ENCODE data around the gene ABCC6. TPM values are rescaled to one million over a fixed set of nuclear protein-coding genes. Genes with fewer than 3 reads are reported as not detected.

ABCC6 gene
- total RNA-seq, 1 donor from 2014 or later: 0.07 TPM

- intact Hi-C loops (cut with micrococcal nuclease): no loop called here
Measured at GRCh38 chr16:16143931-16144330, 79.4 kb downstream of the ABCC6 start.

GRCh38 chr16:16143038-16143763 lies 80.1 kb downstream of the ABCC6 start:
- intact Hi-C loops (cut with micrococcal nuclease): no loop called here

DNA sequence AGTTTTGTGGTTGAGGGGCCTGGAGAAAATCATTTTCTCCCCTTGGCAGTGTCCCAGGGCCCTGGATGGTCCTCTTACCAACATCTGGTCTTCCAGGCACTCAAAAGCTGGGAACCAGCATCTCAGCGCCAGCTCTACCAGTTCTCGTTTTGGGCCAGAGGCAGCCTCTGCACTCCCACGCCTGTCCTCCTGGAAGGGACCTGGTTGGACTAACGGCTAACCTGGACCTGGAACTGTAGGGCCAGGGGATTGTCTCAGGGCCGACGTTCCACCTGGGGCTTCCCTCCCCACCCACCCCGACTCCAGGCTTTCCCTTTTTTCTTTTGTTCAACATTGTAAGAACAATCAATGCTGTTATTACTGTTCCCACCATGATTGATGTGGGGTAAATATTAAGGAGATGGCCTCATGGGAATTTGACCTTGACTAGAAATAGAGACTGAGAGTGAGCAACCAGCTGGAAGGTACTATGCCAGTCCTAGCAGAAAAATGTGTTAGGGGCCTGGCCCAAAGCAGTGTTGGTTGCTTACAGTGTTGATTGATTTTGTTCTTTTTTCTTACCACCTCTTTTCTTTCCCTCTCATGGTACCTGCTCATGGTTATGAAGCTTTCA lies 81.4 kb downstream of the ABCC6 start:
- intact Hi-C loops (cut with micrococcal nuclease): no loop called here

DNA sequence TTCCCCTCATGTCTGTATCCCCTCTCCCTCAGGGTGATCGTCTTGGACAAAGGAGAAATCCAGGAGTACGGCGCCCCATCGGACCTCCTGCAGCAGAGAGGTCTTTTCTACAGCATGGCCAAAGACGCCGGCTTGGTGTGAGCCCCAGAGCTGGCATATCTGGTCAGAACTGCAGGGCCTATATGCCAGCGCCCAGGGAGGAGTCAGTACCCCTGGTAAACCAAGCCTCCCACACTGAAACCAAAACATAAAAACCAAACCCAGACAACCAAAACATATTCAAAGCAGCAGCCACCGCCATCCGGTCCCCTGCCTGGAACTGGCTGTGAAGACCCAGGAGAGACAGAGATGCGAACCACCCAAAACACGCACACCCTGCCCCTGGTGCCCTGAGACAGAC lies 82.2 kb downstream of the ABCC6 start:
- intact Hi-C loops (cut with micrococcal nuclease): no loop called here

- intact Hi-C loops (cut with micrococcal nuclease): no loop called here
Measured at GRCh38 chr16:16140537-16140936, 82.8 kb downstream of the ABCC6 start.

- intact Hi-C loops (cut with micrococcal nuclease): no loop called here
Measured at GRCh38 chr16:16139806-16140205, 83.5 kb downstream of the ABCC6 start.

DNA sequence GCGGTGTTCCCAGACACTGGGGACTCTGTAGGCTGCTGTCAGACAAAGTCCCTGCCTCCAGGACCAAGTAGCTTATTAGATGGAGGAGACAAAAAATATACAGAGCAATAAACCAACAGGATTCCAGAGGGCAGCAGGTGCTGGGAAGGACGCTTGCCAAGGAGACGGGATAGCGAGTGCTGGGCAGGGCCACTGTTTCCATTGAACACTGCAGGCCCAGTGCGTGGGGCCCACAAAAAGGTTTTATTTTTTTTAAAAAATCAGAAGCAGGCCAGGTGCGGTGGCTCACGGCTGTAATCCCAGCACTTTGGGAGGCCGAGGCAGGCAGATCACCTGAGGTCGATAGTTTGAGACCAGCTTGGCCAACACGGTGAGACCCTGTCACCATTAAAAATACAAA lies 84.2 kb downstream of the ABCC6 start:
- intact Hi-C loops (cut with micrococcal nuclease): no loop called here

DNA sequence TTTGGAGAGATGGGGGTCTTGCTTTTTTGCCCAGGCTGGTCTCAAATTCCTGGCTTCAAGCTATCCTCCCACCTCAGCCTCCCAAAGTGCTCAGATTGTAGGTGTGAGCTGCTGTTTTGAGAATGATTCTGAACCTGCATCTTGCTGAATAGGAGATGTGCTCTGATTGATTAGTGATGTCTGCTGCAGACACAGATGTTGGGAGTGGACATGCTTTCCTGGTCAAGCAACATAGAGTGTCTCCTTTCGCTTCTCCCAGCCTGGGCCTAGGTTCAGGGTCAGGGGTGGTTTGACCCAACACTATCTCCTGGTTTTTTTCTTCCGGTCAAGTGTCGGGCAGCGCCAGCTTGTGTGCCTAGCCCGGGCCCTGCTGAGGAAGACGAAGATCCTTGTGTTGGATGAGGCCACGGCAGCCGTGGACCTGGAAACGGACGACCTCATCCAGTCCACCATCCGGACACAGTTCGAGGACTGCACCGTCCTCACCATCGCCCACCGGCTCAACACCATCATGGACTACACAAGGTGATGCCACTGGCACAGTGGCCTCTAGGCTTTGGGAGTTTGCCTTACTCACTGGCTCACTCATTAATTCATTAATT lies 85.2 kb downstream of the ABCC6 start:
- intact Hi-C loops (cut with micrococcal nuclease): no loop called here

GRCh38 chr16:16137110-16137509 lies 86.2 kb downstream of the ABCC6 start:
- intact Hi-C loops (cut with micrococcal nuclease): no loop called here

GRCh38 chr16:16136588-16136987 lies 86.7 kb downstream of the ABCC6 start:
- intact Hi-C loops (cut with micrococcal nuclease): no loop called here

DNA sequence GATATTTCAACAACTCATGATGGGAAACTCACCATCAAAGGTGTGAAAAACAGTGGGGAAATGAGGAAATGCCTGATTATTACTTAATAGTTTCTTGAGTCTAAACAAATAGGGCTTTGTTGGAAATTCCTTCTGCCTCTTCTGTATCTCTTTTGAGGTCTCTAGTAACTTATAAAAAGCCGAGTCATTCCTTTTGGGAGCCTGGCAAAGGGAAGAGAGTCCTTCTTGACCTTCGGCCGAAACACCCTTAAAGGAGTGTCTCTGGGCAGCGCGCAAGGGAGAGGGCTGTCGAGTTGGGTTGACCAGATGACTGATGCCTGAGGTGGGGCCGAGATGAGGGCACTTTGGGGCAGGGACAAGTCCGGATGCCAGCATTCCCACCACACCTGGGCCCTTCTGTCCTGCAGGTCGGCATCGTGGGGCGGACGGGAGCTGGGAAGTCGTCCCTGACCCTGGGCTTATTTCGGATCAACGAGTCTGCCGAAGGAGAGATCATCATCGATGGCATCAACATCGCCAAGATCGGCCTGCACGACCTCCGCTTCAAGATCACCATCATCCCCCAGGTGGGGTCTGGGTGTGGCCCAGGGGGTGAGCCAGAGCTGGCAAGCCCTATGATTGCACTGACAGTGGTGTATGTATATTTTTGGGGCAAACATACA lies 89.2 kb downstream of the ABCC6 start:
- intact Hi-C loops (cut with micrococcal nuclease): no loop called here

GRCh38 chr16:16131659-16132058 lies 91.6 kb downstream of the ABCC6 start:
- intact Hi-C loops (cut with micrococcal nuclease): no loop called here

DNA sequence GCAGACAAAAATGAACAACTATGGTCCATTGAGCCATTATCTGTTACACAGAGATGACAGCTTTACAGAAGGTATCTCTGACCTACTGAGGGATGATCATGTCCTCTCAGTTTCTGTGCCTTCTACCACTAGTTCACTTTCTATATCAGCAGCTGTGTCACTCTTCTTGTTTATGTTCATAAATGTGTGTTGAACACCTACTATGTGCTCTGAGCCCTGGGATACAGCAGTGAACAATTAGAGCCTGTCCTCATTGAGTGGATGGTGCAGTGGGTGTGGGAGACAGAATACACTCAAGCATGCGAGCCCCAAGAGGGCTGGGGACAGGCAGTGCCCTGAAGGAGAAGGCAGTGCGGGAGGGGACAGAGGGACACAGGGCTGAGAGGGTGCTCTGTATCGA lies 92.1 kb downstream of the ABCC6 start:
- intact Hi-C loops (cut with micrococcal nuclease): no loop called here

DNA sequence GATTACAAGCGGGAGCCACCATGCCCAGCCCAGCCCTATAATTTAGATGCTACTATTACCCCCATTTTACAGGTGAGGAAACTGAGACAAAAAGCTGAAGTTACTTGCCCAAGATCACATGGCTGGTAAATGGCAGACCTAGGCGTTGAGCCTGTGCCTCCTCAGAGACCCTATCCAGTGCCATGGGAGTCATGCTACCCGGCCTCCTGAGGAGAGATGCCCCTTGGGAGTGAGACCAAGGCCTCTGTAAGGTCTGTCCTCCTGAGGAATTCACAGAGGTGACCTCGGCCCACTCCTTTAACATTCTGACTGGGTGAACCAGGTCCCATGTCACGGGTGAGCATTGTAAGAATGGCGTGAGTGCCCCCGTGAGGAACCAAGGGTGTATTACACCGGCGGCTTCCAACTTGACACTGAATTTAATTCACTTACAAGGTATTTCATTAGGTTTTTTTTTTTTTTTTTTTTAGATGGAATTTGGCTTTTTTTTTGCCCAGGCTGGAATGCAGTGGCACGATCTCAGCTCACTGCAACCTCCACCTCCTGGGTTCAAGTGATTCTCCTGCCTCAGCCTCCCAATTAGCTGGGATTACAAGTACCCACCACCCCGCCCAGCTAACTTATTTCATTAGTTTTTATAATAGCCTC lies 95.7 kb downstream of the ABCC6 start:
- intact Hi-C loops (cut with micrococcal nuclease): loop anchor here (1.0 to 2.0 kb wide), 7 partner anchors 65 to 361 kb away; partner anchors contain the start of gene CEP20

- intact Hi-C loops (cut with micrococcal nuclease): loop anchor here (1.0 to 2.0 kb wide), 7 partner anchors 64 to 361 kb away; partner anchors contain the start of gene CEP20
Measured at GRCh38 chr16:16126896-16127295, 96.4 kb downstream of the ABCC6 start.

- intact Hi-C loops (cut with micrococcal nuclease): no loop called here
Measured at GRCh38 chr16:16124974-16125373, 98.3 kb downstream of the ABCC6 start.

DNA sequence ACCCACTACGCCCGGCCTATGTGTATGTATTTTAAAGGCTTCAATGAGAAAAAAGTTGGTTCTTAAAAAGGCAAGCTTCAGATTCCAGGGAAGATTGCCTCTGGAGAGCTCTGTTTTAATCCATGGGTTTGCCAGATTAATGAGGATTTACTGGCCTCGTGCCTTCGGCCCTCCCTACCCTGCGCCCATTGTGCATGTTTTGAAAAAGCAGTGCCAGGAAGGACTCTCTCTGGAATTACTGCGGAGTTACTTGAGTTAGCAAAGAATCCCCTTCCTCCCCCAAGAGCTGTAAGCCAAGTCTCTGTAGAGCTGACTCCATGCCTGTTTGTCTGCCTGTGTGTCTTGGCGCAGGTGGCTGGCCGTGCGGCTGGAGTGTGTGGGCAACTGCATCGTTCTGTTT lies 98.9 kb downstream of the ABCC6 start:
- intact Hi-C loops (cut with micrococcal nuclease): no loop called here

DNA sequence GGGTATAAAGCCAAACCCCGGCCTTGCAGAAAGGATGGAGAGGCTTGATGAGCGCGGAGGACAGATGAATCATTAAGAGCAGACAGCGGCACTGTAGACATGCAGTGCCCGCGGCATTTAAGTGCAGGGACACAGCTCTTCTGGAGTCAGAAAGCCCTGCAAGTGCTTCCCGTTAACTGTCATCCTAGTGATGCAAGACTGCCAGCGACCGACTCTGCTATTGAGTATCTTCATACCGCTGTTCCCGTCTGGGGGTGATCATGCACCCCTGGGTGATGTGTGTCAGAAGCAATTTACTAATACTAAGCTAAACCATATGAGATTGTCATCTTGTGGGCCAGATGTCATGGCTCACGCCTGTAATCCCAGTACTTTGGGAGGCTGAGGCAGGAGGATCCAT lies 101.0 kb downstream of the ABCC6 start:
- intact Hi-C loops (cut with micrococcal nuclease): no loop called here

DNA sequence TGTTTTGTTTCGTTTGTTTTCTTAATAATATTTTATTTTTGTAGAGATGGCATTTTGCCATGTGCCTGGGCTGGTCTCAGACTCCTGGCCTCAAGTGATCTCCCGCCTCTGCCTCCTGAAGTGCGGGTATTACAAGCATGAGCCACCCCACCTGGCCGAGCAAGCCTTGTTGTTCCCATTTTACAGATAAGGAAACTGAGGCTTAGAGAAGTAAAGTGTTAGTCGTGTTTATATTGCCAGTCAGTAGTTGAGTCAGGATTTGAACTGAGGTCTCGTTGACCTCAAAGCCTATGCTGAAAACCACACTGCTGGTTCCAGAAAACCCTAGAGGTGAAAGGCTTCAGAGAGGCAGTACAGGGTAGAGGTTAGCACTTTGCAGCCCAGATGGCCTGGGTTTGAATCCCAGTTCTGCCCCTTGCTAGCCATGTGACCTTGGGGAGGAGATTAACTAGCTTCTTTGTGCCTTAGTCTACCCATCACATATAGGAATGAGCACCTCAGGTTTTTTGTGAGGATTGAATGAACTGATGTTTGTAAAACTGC lies 102.0 kb downstream of the ABCC6 start:
- intact Hi-C loops (cut with micrococcal nuclease): no loop called here

DNA sequence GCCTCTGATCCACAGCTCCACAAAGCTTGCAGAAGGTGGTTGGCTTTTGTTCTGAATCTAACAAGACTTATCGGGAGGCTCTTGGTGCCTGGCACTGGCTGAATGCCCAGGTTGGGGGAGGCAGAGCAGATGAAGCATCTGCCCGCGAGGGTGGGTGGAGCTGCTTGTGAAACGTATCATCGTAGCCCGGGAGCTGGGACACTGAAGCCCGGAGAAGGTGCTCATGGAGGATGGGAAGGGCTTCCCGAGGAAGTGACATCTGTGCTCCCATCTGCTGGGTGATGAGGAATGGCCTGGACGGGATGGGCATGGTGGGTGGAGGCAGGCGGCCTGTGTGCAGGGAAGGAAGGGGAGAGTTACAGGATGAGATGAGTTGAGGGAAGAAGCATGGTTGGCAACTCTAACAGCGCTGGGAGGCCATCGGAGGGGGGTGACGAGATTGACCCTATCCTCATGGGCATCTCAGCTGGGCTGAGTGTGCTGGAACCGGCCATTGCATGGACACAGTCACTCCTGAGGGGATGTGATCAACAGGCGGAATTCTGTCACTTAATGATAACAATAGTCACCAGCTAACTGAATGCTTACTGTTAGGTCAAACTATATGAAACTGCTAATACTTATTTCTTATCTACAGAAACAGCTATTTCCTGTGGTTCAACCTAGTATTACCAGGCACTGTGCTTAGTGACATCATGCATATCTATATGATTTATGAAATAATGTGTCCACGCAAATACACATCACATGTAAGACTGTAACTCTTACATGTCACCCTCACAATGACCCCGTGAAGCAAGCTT lies 102.7 kb downstream of the ABCC6 start:
- intact Hi-C loops (cut with micrococcal nuclease): no loop called here

GRCh38 chr16:16120044-16120381 lies 103.3 kb downstream of the ABCC6 start:
- intact Hi-C loops (cut with micrococcal nuclease): no loop called here
